Measurements from ENCODE around the gene MYL10. TPM values are rescaled to one million over a fixed set of nuclear protein-coding genes. Genes with fewer than 3 reads are reported as not detected.

Gene MYL10
- total and polyA plus RNA-seq, 10 of the 15 experiments (the other 5 are each of a cell fraction or from before 2014, with no cell fraction given) = not detected

DNA sequence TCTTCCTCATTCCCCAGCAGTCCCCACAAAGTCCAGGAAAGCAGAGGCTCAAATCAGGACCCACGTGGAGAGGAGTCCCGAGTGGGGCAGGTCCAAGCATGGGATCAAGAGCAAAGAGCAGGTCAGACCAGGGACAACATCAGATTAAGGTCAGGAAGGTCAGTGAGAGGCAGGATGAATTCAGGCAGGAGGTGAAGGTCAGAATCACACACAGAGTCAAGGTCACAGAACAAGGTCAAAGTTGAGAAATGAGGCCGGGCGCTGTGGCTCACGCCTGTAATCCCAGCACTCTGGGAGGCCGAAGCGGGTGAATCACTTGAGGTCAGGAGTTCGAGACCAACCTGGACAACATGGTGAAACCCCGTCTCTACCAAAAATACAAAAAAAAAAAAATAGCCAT is 2.3 kb downstream of the MYL10 start:
- Histone ChIP-seq H3K27ac (ENCODE audit: control insufficient read depth, insufficient read depth) (no peak overlapping the region), H3K9ac (ENCODE audit: control insufficient read depth, insufficient read depth, low read length) (no peak overlapping the region), H3K4me1 (ENCODE audit: control insufficient read depth, insufficient read depth, low read length) (no peaks in the 10 kb centered on the region), H4K20me1 (ENCODE audit: control insufficient read depth, insufficient read depth) (no peaks in the 10 kb centered on the region), H3K79me2 (ENCODE audit: control insufficient read depth, insufficient read depth, low read length) (no peaks in the 10 kb centered on the region), H3K4me3 (no peak overlapping the region), H3K9me3 (replicated peaks; ENCODE audit: control insufficient read depth, insufficient read depth, low read length) (no peaks in the 10 kb centered on the region), H3K4me2 (ENCODE audit: control insufficient read depth, insufficient read depth) (no peak overlapping the region), H3K36me3 (ENCODE audit: control insufficient read depth in 2 of 2, insufficient read depth in 2 of 2, low read length in 1 of 2) (no peaks in the 10 kb centered on the region), H2AFZ (ENCODE audit: control insufficient read depth, low read depth, low read length) (no peak overlapping the region), H3K27me3 (replicated peaks in 1 of 2; ENCODE audit: control insufficient read depth in 2 of 2, insufficient read depth in 2 of 2, low read length in 1 of 2) (peaks cover 4% of the 10 kb centered on the region in 2 experiments; a peak in 2 of 4 replicates)
- FAIRE-seq (no peak), DNase-seq (ENCODE audit: low read depth, low spot score) (no peak), ATAC-seq (no peak)
- TF ChIP-seq ASH2L (IDR thresholded peaks at IDR 0.05; ENCODE audit: borderline replicate concordance, low read depth) (no peak), RAD51 (IDR thresholded peaks at IDR 0.05) (no peak), MYC (IDR thresholded peaks at IDR 0.05; ENCODE audit: insufficient read depth, insufficient read length, insufficient replicate concordance, low read length, severe bottlenecking) (no peak), WRNIP1 (IDR thresholded peaks at IDR 0.05; ENCODE audit: borderline replicate concordance, low read depth, low read length) (no peak), SRF (IDR thresholded peaks at IDR 0.05; ENCODE audit: low read depth in 2 of 2, low read length in 2 of 2) (no peak), POU2F2 (IDR thresholded peaks at IDR 0.05; ENCODE audit: borderline replicate concordance, low read depth, low read length) (no peak), SP1 (IDR thresholded peaks at IDR 0.05; ENCODE audit: low read depth, low read length) (no peak), RELA (IDR thresholded peaks at IDR 0.05; ENCODE audit: borderline replicate concordance, partially characterized antibody) (no peak)
- RAD21 ChIA-PET (ENCODE audit: unreplicated experiment) = no interaction called here
- WGBS (ENCODE audit: insufficient coverage, insufficient replicate concordance, low lambda C conversion rate, missing lambda C conversion rate) = 43% methylated on average over 8 of the region's 9 CpGs
- intact Hi-C loops (cut with micrococcal nuclease; ENCODE audit: unreplicated experiment) = no loop called here
- POLR2A ChIA-PET = no interaction called here
- in situ Hi-C loops (cut with MboI) = no loop called here
- CTCF ChIA-PET = no interaction called here
- SMC1A ChIA-PET (ENCODE audit: uncharacterized antibody, unreplicated experiment) = no interaction called here
- BruUV-seq (replicated peaks) = no TSS peak

DNA sequence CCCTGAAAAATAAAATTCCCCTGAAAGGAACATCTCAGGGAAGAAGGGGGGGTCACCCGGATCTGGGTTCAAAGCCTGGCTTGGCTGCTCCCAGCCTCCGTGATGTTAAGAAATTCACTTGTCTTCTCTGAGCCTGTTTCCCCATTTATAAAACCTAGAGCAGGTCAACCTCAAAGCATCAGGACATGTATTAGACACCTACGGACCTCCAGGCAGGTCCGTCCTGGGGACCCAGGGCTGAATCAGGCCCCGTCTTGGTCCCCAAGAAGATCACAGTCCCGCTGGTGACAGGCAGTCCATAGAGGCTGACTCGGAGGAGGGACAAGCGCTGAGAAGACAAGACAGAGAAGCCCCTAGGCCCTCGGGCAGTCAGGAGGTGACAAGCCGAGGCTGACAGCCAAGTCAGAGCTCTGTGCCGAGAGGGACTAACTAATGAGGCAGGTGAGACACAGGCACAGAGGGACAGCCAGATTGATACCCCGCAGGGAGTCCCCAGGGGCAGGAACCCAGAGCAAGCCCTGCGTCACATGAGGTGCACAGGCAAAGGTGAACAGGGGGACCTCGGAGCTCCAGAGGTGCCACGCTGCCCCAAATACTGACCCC is 2.9 kb downstream of the MYL10 start:
- in situ Hi-C loops (cut with MboI) (no loop called here), intact Hi-C loops (cut with micrococcal nuclease; ENCODE audit: unreplicated experiment) (no loop called here)
- no peaks in the 10 kb centered on the region for H3K79me2 ChIP-seq (ENCODE audit: control insufficient read depth, insufficient read depth, low read length)
- H2AFZ ChIP-seq (ENCODE audit: control insufficient read depth, low read depth, low read length) = no peak overlapping the region
- H3K9ac ChIP-seq (ENCODE audit: control insufficient read depth, insufficient read depth, low read length) = no peak overlapping the region
- ATAC-seq (no peak; the same call in 2 of the 3 replicates), DNase-seq (ENCODE audit: low read depth, low spot score) (no peak), FAIRE-seq (no peak)
- no peaks in the 10 kb centered on the region for H3K36me3 ChIP-seq (ENCODE audit: control insufficient read depth in 2 of 2, insufficient read depth in 2 of 2, low read length in 1 of 2)
- H3K27me3 ChIP-seq (replicated peaks in 1 of 2; ENCODE audit: control insufficient read depth in 2 of 2, insufficient read depth in 2 of 2, low read length in 1 of 2) = peaks cover 4% of the 10 kb centered on the region in 2 experiments; a peak in 2 of 4 replicates
- no peak overlapping the region for H3K4me2 ChIP-seq (ENCODE audit: control insufficient read depth, insufficient read depth)
- no TSS peak for BruUV-seq (replicated peaks)
- ChIA-PET RAD21 (ENCODE audit: unreplicated experiment) (no interaction called here), CTCF (no interaction called here), POLR2A (interaction anchor here (0.6 kb wide), 1 partner anchor 148 kb away, joined by 3 read pairs; no protein-coding TSS in a partner anchor), SMC1A (ENCODE audit: uncharacterized antibody, unreplicated experiment) (no interaction called here)
- no peaks in the 10 kb centered on the region for H4K20me1 ChIP-seq (ENCODE audit: control insufficient read depth, insufficient read depth)
- no peak overlapping the region for H3K27ac ChIP-seq (ENCODE audit: control insufficient read depth, insufficient read depth)
- 21% methylated on average over 15 of the region's 15 CpGs for WGBS (ENCODE audit: insufficient coverage, insufficient replicate concordance, low lambda C conversion rate, missing lambda C conversion rate)
- H3K4me3 ChIP-seq = no peak overlapping the region
- H3K4me1 ChIP-seq (ENCODE audit: control insufficient read depth, insufficient read depth, low read length) = no peaks in the 10 kb centered on the region
- H3K9me3 ChIP-seq (replicated peaks; ENCODE audit: control insufficient read depth, insufficient read depth, low read length) = no peaks in the 10 kb centered on the region
- no peak for TF ChIP-seq BACH1 (IDR thresholded peaks at IDR 0.05; ENCODE audit: borderline replicate concordance)
- TF ChIP-seq FOS (IDR thresholded peaks at IDR 0.05; ENCODE audit: borderline replicate concordance, extremely low read depth, insufficient read length) = no peak
- no peak for TF ChIP-seq EGR1 (IDR thresholded peaks at IDR 0.05; ENCODE audit: borderline replicate concordance in 1 of 2, low read depth in 2 of 2, low read length in 2 of 2)
- no peak for TF ChIP-seq IRF4 (IDR thresholded peaks at IDR 0.05; ENCODE audit: low read depth, low read length)
- no peak for TF ChIP-seq TCF7 (IDR thresholded peaks at IDR 0.05; ENCODE audit: borderline replicate concordance)
- no peak for TF ChIP-seq NBN (IDR thresholded peaks at IDR 0.05)
- TF ChIP-seq TARDBP (IDR thresholded peaks at IDR 0.05; ENCODE audit: borderline replicate concordance) = no peak
- no peak for TF ChIP-seq CHD4 (IDR thresholded peaks at IDR 0.05)
- TF ChIP-seq MEF2A (IDR thresholded peaks at IDR 0.05; ENCODE audit: insufficient read depth, low read depth, low read length) = no peak
- TF ChIP-seq RBBP5 (conservative IDR thresholded peaks at IDR 0.05) = no peak
- TF ChIP-seq RAD51 (IDR thresholded peaks at IDR 0.05) = no peak
- TF ChIP-seq, protein P1, sequence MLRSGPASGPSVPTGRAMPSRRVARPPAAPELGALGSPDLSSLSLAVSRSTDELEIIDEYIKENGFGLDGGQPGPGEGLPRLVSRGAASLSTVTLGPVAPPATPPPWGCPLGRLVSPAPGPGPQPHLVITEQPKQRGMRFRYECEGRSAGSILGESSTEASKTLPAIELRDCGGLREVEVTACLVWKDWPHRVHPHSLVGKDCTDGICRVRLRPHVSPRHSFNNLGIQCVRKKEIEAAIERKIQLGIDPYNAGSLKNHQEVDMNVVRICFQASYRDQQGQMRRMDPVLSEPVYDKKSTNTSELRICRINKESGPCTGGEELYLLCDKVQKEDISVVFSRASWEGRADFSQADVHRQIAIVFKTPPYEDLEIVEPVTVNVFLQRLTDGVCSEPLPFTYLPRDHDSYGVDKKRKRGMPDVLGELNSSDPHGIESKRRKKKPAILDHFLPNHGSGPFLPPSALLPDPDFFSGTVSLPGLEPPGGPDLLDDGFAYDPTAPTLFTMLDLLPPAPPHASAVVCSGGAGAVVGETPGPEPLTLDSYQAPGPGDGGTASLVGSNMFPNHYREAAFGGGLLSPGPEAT (IDR thresholded peaks at IDR 0.05; ENCODE audit: low read depth) = no peak
